ENCODE data around the gene IFT81. TPM values are rescaled to one million over a fixed set of nuclear protein-coding genes. Genes with fewer than 3 reads are reported as not detected.
A peak's percentile ranks its signal among the peaks of the same experiment; 100 is the strongest.

Gene IFT81
- total and polyA plus RNA-seq, 2 of the 13 experiments (the other 11 are each of a cell fraction or from before 2014, with no cell fraction given): 4.2 to 13.0 TPM

DNA sequence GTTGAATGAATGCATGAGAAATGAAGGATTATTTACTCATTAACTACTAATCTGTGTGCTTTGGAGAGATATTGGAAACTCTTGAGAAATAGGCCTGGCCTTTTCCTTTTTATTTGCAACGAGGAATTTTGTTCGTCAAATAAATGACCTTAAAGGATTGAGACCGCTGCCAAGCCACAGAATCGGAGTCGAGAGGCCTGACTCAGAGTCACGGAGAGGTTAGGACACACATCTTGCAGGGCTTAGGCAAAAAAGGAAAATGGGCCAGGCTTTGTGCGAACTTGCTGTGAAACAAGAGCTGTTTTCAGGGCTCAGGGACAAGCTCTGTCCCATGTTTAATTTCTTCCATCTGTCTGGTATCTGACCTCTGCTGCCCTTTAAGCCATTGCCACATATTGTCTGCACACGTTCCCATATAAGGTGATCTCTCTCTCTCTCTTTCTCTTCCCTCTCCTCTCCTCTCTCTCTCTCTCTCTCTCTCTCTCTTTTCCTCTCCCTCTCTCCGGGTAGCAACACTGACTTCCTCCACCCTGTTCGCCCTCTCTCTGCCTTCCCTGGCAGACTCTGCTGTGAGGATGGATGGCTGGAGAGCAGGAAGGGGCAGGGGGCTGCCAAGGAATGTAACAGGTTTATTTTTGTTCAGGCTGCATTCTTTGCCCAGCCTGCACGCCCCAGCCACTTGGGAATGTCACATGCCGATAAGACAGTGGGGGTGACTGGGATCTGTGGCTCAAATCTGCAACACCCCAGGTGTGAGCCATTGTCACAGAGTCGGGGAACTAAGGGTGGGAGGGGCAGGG is 14.9 kb upstream of the IFT81 start (continued):
- TF ChIP-seq ZMYM4 (CRISPR knock-in tag; IDR thresholded peaks at IDR 0.05) (peak; percentile 72), TBL1XR1 (IDR thresholded peaks at IDR 0.05; ENCODE audit: borderline replicate concordance, low read length, partially characterized antibody) (no peak), ZNF713 (CRISPR knock-in tag; IDR thresholded peaks at IDR 0.05) (no peak), PCBP2 (optimal IDR thresholded peaks at IDR 0.05; ENCODE audit: low read depth, low read length, poor library complexity, severe bottlenecking) (no peak), YEATS4 (CRISPR knock-in tag; IDR thresholded peaks at IDR 0.05; ENCODE audit: borderline replicate concordance) (0 out of 2 replicates have a peak, but pooled peaks have one; percentile 6), MYC (CRISPR knock-in tag; IDR thresholded peaks at IDR 0.05; ENCODE audit: borderline replicate concordance) (no peak), IRF2 (CRISPR knock-in tag; IDR thresholded peaks at IDR 0.05) (0 out of 2 replicates have a peak, but pooled peaks have one; percentile 12), MAFF (IDR thresholded peaks at IDR 0.05; ENCODE audit: low read depth, low read length) (no peak), HNF4G (IDR thresholded peaks at IDR 0.05; ENCODE audit: borderline replicate concordance, low read depth, low read length) (peak; percentile 47; the same call in 1 of the 2 replicates), HNF4G (CRISPR knock-in tag; IDR thresholded peaks at IDR 0.05; ENCODE audit: borderline replicate concordance, low read depth) (no peak)
- TF ChIP-seq, protein P1, sequence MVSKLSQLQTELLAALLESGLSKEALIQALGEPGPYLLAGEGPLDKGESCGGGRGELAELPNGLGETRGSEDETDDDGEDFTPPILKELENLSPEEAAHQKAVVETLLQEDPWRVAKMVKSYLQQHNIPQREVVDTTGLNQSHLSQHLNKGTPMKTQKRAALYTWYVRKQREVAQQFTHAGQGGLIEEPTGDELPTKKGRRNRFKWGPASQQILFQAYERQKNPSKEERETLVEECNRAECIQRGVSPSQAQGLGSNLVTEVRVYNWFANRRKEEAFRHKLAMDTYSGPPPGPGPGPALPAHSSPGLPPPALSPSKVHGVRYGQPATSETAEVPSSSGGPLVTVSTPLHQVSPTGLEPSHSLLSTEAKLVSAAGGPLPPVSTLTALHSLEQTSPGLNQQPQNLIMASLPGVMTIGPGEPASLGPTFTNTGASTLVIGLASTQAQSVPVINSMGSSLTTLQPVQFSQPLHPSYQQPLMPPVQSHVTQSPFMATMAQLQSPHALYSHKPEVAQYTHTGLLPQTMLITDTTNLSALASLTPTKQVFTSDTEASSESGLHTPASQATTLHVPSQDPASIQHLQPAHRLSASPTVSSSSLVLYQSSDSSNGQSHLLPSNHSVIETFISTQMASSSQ (IDR thresholded peaks at IDR 0.05; ENCODE audit: low read depth): peak; percentile 61; the same call in 1 of the 2 replicates
- TF ChIP-seq, protein P1 (CRISPR knock-in tag; IDR thresholded peaks at IDR 0.05; ENCODE audit: borderline replicate concordance): peak; percentile 90
- TF ChIP-seq, protein P2, sequence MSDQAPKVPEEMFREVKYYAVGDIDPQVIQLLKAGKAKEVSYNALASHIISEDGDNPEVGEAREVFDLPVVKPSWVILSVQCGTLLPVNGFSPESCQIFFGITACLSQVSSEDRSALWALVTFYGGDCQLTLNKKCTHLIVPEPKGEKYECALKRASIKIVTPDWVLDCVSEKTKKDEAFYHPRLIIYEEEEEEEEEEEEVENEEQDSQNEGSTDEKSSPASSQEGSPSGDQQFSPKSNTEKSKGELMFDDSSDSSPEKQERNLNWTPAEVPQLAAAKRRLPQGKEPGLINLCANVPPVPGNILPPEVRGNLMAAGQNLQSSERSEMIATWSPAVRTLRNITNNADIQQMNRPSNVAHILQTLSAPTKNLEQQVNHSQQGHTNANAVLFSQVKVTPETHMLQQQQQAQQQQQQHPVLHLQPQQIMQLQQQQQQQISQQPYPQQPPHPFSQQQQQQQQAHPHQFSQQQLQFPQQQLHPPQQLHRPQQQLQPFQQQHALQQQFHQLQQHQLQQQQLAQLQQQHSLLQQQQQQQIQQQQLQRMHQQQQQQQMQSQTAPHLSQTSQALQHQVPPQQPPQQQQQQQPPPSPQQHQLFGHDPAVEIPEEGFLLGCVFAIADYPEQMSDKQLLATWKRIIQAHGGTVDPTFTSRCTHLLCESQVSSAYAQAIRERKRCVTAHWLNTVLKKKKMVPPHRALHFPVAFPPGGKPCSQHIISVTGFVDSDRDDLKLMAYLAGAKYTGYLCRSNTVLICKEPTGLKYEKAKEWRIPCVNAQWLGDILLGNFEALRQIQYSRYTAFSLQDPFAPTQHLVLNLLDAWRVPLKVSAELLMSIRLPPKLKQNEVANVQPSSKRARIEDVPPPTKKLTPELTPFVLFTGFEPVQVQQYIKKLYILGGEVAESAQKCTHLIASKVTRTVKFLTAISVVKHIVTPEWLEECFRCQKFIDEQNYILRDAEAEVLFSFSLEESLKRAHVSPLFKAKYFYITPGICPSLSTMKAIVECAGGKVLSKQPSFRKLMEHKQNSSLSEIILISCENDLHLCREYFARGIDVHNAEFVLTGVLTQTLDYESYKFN (CRISPR knock-in tag; conservative IDR thresholded peaks at IDR 0.05): peak; percentile 84
- TF ChIP-seq, protein P3, sequence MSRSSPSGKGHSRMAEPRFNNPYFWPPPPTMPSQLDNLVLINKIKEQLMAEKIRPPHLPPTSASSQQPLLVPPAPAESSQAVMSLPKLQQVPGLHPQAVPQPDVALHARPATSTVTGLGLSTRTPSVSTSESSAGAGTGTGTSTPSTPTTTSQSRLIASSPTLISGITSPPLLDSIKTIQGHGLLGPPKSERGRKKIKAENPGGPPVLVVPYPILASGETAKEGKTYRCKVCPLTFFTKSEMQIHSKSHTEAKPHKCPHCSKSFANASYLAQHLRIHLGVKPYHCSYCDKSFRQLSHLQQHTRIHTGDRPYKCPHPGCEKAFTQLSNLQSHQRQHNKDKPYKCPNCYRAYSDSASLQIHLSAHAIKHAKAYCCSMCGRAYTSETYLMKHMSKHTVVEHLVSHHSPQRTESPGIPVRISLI (CRISPR knock-in tag; IDR thresholded peaks at IDR 0.05; ENCODE audit: borderline replicate concordance): peak; percentile 77; the same call in 1 of the 2 replicates

Data from HepG2 (cell line).